Smooth muscle cell (in vitro differentiated cells): Measurements from ENCODE around the gene DYNC2H1. TPM values are rescaled to one million over a fixed set of nuclear protein-coding genes. Genes with fewer than 3 reads are reported as not detected.

Source experiments
- DNase-seq: peaks from one replicate; lab custom pipeline; 2025; ENCODE audit not compliant: unreplicated experiment; lab: John Stamatoyannopoulos, UW
- H2AFZ ChIP-seq: fragments of 200-600 bp; sonication (generic); 2 replicates; pipeline ENCODE4 v1.6.0; 2016; ENCODE audit warnings: antibody characterized with exemption, low read depth, mild to moderate bottlenecking
- H3F3A ChIP-seq: fragments of 200-600 bp; sonication (generic); 2 replicates; pipeline ENCODE4 v1.6.0; 2017; ENCODE audit warnings: antibody characterized with exemption, low read depth
- H3K27ac ChIP-seq: fragments of 200-600 bp; sonication (generic); 2 replicates; pipeline ENCODE4 v1.5.1; 2016; ENCODE audit warnings: low read depth, mild to moderate bottlenecking
- H3K27me3 ChIP-seq: fragments of 200-600 bp; sonication (generic); 2 replicates; pipeline ENCODE4 v1.6.1; 2016; ENCODE audit warnings: low read depth, mild to moderate bottlenecking
- H3K36me3 ChIP-seq: fragments of 200-600 bp; sonication (generic); 2 replicates; pipeline ENCODE4 v1.5.1; 2016; ENCODE audit warnings: low read depth
- H3K4me1 ChIP-seq: fragments of 200-600 bp; sonication (generic); 2 replicates; pipeline ENCODE4 v1.5.1; 2016; ENCODE audit warnings: low read depth
- H3K4me2 ChIP-seq: fragments of 200-600 bp; sonication (generic); 2 replicates; pipeline ENCODE4 v1.6.0; 2016; ENCODE audit warnings: mild to moderate bottlenecking
- H3K4me3 ChIP-seq: fragments of 200-600 bp; sonication (generic); 2 replicates; pipeline ENCODE4 v1.5.1; 2016; ENCODE audit warnings: mild to moderate bottlenecking
- H3K79me2 ChIP-seq: fragments of 200-600 bp; sonication (generic); 2 replicates; pipeline ENCODE4 v1.6.0; 2016; ENCODE audit warnings: low read depth, mild to moderate bottlenecking
- H3K9ac ChIP-seq: fragments of 200-600 bp; sonication (generic); 2 replicates; pipeline ENCODE4 v1.6.0; 2016; ENCODE audit warnings: low read depth
- H3K9me3 ChIP-seq: fragments of 200-600 bp; sonication (generic); replicated peaks from 2 replicates; pipeline ENCODE4 v1.5.1; 2016; ENCODE audit warnings: low read depth
- H4K20me1 ChIP-seq: fragments of 200-600 bp; sonication (generic); 2 replicates; pipeline ENCODE4 v1.6.0; 2016; ENCODE audit warnings: low read depth
- CTCF ChIP-seq: fragments of 200-600 bp; sonication (generic); IDR thresholded peaks from 2 replicates; pipeline ENCODE4 v1.5.1; 2017; ENCODE audit warnings: borderline replicate concordance, mild to moderate bottlenecking, antibody characterized with exemption; ENCODE audit not compliant: insufficient read depth, poor library complexity, severe bottlenecking
- WGBS: methylation state at CpG from one replicate; pipeline ENCODE4 v1.1.7; 2016; ENCODE audit warnings: low lambda C conversion rate; 5-methylcytosine and 5-hydroxymethylcytosine counted together
- polyA plus RNA-seq: library from polyadenylated mRNA; unstranded; fragments of >200 nt; fragmentation: Nextera tagmentation; extraction: Ambion mirVana; gene quantifications from 2 replicates; pipeline ENCODE4 v1.2.1, GENCODE V29; 2016
- total RNA-seq: library from RNA; depleted of rRNA; stranded (reverse); fragments of >200 nt; gene quantifications from 2 replicates; pipeline ENCODE4 v1.2.3, GENCODE V29; 2014

DYNC2H1 gene
- total and polyA plus RNA-seq, 2 experiments from 2014 or later, result 2.3 to 10.8 TPM

- Histone ChIP-seq H2AFZ (no peak overlapping the region), H3K79me2 (no peaks in the 10 kb centered on the region), H3K36me3 (no peaks in the 10 kb centered on the region), H3K9ac (no peak overlapping the region), H3K4me2 (no peak overlapping the region), H3K4me3 (no peak overlapping the region), H3K27ac (no peak overlapping the region), H3F3A (no peaks in the 10 kb centered on the region), H4K20me1 (no peaks in the 10 kb centered on the region), H3K4me1 (no peaks in the 10 kb centered on the region), H3K27me3 (no peaks in the 10 kb centered on the region), H3K9me3 (no peaks in the 10 kb centered on the region)
- TF ChIP-seq CTCF, result no peak
- 85% methylated on average over 6 of the region's 6 CpGs for WGBS
- DNase-seq, result no peak
Observed at GRCh38 chr11:103322821-103323220, 213.6 kb downstream of the DYNC2H1 start.

- Histone ChIP-seq H3F3A (no peaks in the 10 kb centered on the region), H3K4me2 (peak overlapping the region; percentile 72), H3K4me1 (no peaks in the 10 kb centered on the region), H3K36me3 (no peaks in the 10 kb centered on the region), H3K9ac (no peak overlapping the region), H3K27ac (no peak overlapping the region), H3K4me3 (peak overlapping the region; percentile 11), H2AFZ (peak overlapping the region; percentile 21), H3K27me3 (no peaks in the 10 kb centered on the region), H4K20me1 (no peaks in the 10 kb centered on the region), H3K9me3 (no peaks in the 10 kb centered on the region), H3K79me2 (no peaks in the 10 kb centered on the region)
- WGBS, result 45% methylated on average over 7 of the region's 7 CpGs
- DNase-seq, result no peak
- TF ChIP-seq CTCF, result no peak
Observed at GRCh38 chr11:103325686-103326069, 216.5 kb downstream of the DYNC2H1 start.

GRCh38 chr11:103326070-103326794 is 217.0 kb downstream of the DYNC2H1 start:
- H2AFZ ChIP-seq, result peak overlapping the region; percentile 21
- no peaks in the 10 kb centered on the region for H3F3A ChIP-seq
- TF ChIP-seq CTCF, result peak; percentile 77
- no peaks in the 10 kb centered on the region for H4K20me1 ChIP-seq
- no peak overlapping the region for H3K27ac ChIP-seq
- H3K4me3 ChIP-seq, result peak overlapping the region; percentile 11
- DNase-seq, result no peak
- no peaks in the 10 kb centered on the region for H3K9me3 ChIP-seq
- H3K4me2 ChIP-seq, result peak overlapping the region; percentile 72
- no peak overlapping the region for H3K9ac ChIP-seq
- WGBS, result 64% methylated on average over 25 of the region's 25 CpGs
- no peaks in the 10 kb centered on the region for H3K79me2 ChIP-seq
- H3K4me1 ChIP-seq, result no peaks in the 10 kb centered on the region
- H3K36me3 ChIP-seq, result no peaks in the 10 kb centered on the region
- no peaks in the 10 kb centered on the region for H3K27me3 ChIP-seq

- Histone ChIP-seq H3F3A (no peaks in the 10 kb centered on the region), H3K4me1 (no peaks in the 10 kb centered on the region), H3K9ac (no peak overlapping the region), H3K79me2 (no peaks in the 10 kb centered on the region), H3K9me3 (no peaks in the 10 kb centered on the region), H2AFZ (no peak overlapping the region), H3K36me3 (no peaks in the 10 kb centered on the region), H3K27ac (no peak overlapping the region), H3K4me3 (no peak overlapping the region), H3K27me3 (no peaks in the 10 kb centered on the region), H3K4me2 (no peak overlapping the region), H4K20me1 (no peaks in the 10 kb centered on the region)
- TF ChIP-seq CTCF, result no peak
- 72% methylated on average over 5 of the region's 5 CpGs for WGBS
- DNase-seq, result no peak
Observed at GRCh38 chr11:103327721-103328120, 218.5 kb downstream of the DYNC2H1 start.
